WI38 (cell line): Measurements from ENCODE around the gene MED15.
A peak's percentile ranks its signal among the peaks of the same experiment; 100 is the strongest.
"Not testable (repeated sequence)": the region's sequence is repeated elsewhere in the genome, so short reads cannot be mapped to it uniquely, and the experiment has no call there.

ENCODE experiments used
- H3K4me3 ChIP-seq: 2 replicates; pipeline ENCODE4 v1.5.1; 2011; ENCODE audit warnings: low read depth, mild to moderate bottlenecking, control low read depth, low read length
- TF ChIP-seq, protein P1 (sequence below): IDR thresholded peaks from 2 replicates; pipeline ENCODE4 v1.5.1; 2012; ENCODE audit warnings: low read depth, mild to moderate bottlenecking, control low read depth, low read length

MED15 gene

DNA sequence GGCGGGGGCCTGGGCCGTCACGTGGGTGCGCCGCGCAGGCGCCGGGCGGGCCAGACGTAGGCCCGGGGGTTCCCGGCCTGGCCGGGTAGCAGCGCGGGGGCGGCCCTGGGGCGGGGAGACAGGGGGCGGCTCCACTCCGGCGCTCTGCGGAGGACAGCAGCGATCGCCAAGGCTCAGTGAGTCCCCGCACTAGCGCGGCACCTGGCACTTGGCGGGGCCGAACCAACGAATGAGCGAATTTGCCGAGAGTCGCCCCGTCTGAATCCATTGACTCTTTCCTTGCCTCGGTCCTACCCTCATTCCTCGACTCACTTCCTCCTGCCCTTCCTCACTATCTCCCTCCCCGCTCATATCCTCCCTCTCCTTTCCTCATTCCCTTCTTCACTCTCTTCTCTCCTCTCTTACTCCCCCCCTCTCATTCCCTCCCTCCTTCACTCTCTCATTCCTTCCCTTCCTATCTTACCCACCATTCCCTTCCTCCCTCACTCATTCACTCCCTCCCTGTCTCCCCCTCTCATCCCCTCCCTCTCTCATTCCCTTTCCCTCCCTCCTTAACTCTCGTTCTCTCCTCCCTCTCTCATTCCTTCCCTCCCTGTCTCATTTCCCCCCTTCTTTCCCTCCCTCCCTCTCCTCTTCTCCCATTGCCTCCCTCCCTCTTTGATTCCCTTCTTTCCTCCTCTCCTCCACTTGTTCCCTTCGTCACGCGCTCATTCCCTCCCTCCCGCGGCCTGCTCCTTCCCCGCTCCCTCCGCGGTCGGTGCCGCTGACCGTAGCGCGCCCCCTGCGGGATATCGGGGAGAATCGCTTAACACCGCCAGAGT is 11.3 kb upstream of the MED15 start:
- TF ChIP-seq, protein P1, sequence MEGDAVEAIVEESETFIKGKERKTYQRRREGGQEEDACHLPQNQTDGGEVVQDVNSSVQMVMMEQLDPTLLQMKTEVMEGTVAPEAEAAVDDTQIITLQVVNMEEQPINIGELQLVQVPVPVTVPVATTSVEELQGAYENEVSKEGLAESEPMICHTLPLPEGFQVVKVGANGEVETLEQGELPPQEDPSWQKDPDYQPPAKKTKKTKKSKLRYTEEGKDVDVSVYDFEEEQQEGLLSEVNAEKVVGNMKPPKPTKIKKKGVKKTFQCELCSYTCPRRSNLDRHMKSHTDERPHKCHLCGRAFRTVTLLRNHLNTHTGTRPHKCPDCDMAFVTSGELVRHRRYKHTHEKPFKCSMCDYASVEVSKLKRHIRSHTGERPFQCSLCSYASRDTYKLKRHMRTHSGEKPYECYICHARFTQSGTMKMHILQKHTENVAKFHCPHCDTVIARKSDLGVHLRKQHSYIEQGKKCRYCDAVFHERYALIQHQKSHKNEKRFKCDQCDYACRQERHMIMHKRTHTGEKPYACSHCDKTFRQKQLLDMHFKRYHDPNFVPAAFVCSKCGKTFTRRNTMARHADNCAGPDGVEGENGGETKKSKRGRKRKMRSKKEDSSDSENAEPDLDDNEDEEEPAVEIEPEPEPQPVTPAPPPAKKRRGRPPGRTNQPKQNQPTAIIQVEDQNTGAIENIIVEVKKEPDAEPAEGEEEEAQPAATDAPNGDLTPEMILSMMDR = peak; percentile 83
- H3K4me3 ChIP-seq = peak overlapping the region; percentile 63

DNA sequence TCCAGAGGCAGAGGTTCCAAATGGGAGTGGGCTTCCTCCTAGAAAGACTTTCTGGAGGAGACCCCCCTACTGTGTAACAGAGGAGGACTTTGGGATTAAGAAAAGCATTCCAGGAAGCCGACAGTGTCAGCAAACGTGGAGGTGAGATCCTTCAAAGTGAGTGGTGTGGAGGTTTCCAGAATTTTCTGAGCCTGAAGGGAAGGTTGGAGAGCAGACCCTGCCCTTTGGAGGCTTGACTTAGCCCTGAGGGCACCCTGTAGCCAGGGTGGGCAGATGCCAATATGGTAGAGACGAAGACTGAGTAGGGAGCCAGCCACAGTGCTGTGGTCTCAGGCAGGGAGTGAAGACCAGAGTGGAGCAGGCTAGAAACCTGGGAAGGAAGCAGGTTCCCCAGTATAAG is 10.0 kb upstream of the MED15 start:
- TF ChIP-seq, protein P1 = no peak
- H3K4me3 ChIP-seq = no peak overlapping the region

DNA sequence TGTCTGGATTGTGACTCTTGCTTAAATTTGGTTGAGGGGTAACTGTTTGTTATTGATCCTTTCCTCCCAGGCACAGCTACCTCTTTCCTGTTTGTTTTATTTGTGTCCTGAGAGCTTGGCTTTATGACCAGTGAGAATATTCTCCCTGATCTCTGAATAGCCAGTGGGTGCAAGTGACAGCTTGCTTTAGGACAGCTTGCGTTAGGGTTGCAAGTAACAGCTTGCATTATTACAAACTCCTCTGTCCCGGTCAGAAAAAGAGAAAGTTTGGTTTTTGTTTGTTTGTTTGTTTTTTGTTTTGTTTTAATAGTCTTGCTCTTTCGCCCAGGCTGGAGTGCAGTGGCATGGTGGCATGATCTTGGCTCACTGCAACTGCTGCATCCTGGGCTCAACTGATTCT is 8.5 kb upstream of the MED15 start:
- TF ChIP-seq, protein P1 = no peak
- H3K4me3 ChIP-seq = no peak overlapping the region

DNA sequence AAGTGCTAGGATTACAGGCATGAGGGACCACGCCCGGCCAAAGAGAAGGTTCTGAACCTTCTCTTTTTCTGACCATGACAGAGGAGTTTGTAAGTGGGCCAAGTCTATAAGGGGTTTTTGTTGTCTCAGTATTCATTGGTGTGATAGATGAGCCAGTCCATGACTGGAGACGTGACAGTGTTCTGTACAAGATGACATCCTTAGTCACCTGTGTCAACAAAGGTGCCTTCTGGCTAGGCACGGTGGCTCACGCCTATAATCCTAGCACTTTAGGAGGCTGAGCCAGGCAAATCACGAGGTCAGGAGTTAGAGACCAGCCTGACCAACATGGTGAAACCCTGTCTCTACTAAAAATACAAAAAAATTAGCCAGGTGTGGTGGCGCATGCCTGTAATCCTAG is 7.6 kb upstream of the MED15 start:
- TF ChIP-seq, protein P1 = no peak
- no peak overlapping the region for H3K4me3 ChIP-seq

DNA sequence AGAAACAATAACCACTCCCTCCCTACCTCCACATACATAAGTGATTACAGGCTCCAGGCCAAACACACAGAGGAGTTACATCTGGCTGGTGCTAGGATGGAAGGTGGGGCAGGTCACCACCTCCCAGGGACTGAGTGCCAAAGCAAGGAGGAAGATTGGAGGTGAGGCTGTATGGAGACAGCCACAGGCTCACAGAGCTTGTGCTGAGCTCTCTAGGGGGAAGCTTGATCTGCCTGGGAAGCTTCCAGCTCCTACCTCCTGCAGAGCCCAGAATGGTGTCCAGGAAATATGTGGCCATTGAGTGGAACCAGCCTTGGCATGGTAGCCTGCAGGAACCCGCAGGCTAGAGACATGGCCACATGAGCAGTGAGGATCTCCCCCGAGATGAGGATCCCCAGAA is 3.6 kb upstream of the MED15 start:
- no peak overlapping the region for H3K4me3 ChIP-seq
- TF ChIP-seq, protein P1 = no peak

DNA sequence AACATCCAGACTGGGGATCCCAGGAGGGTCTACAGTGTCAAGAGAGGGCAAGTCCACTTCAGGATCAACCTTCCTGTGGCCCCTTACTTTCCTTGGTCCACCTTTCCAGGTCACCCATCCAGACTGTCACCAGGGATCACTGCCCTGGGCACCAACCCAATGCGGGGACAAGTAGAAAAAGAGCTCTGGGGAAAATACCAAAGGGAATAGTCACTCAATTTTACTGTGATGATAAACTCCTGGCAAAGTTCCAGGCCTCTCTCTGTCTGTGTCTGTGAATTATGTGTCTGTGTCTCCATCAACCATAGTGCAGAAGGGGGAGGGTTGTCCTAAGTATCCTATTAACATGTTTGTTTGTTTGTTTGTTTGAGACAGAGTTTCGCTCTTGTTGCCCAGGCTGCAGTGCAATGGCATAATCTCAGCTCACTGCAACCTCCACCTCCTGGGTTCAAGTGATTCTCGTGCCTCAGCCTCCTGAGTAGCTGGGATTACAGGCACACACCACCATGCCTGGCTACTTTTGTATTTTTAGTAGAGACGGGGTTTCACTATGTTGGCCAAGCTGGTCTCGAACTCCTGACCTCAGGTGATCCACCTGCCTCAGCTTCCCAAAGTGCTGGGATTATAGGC is 3.0 kb upstream of the MED15 start:
- not testable (repeated sequence) for H3K4me3 ChIP-seq

DNA sequence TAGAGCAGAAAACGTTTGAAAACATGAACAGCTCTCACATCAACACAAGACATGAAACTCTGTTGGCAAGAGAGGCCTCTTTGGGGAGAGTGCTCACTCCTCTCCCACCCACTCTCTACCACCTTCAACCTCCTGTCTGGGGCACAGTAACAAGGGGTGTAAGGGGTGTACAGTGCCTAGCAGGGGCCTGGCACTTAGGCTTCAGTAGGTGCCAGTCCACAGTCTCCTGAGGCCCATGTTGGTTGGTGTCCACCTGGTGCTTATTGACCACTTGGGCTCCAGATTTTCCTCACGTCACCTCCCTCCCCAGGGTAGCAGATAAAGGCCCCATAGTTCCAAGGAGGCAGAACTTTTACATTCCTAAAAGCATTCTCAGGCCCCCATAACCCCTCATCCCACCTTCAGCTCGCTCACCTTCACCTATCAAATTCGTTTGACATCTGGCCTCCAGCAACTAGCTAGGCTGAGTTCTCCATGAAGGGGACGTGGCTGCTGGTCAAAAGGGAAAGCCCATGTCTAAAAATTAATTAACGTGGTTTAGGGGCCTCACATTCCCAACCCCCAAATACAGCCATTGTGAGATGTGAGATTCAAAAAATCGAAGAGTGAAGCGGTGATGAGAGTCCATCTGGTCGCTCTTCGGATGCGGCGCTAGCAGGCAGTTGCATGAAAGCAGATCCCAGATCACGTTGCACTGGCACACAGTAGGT is 712 bp upstream of the MED15 start:
- TF ChIP-seq, protein P1 = no peak
- H3K4me3 ChIP-seq = peak overlapping the region; percentile 88

DNA sequence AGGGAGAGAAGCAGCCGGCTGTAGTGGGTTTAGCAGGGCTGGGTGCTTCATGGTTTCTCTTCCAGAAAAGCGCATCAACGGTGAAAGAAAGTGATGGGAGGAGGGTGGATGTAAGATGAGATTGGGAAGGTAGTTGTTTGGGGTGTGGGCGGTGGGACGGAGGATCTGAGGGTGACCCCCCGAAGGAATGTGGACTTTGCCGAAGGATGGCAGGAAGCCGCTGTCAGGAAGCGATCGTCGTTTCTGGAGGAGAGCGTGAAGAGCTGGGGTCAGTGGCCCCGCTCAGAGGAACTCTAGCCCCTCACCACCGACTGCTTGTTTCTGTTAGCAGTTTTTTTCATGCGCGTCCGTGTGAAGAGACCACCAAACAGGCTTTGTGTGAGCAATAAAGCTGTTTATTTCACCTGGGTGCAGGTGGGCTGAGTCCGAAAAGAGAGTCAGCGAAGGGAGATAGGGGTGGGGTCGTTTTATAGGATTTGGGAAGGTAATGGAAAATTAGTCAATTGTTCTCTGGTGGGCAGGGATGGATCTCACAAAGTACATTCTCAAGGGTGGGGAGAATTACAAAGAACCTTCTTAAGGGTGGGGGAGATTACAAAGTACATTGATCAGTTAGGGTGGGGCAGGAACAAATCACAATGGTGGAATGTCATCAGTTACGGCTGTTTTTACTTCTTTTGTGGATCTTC is 801 bp downstream of the MED15 start:
- peak overlapping the region; percentile 88 for H3K4me3 ChIP-seq
